ENCODE measurements around the gene SAMD8. TPM values are rescaled to one million over a fixed set of nuclear protein-coding genes. Genes with fewer than 3 reads are reported as not detected.

SAMD8 gene
- total RNA-seq, 1 experiment from 2014 or later = 17.1 TPM

DNA sequence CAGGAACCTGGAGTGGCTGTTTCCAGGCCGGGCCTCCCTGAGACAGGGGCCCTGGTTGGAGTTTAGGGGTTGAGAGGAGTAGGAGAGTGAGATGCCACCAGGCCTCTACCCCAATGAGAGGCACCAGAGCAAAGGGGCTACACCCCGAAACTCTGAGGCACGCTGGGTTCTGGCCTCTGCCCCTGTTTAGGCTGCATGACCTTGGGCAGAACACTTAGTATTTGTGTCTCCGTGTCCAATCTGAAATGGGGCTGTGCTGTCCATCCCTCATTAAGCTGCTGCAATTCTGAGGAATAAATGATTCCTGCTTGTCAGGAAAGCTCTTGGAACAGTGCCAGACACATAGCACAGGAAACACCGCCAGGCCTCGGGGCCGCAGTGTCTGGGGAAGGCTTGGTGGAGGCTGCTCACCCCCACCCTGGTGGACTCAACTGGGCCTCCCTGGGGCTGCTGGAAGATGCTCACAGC is 40.5 kb upstream of the SAMD8 start:
- BruUV-seq (replicated peaks) = no TSS peak
- peaks cover 9% of the 10 kb centered on the region for H3K4me1 ChIP-seq (ENCODE audit: insufficient read depth, low read length, poor library complexity, severe bottlenecking)
- no peak overlapping the region for H3K4me3 ChIP-seq (ENCODE audit: low read depth, low read length, poor library complexity, severe bottlenecking)
- peak; percentile 66 for DNase-seq (ENCODE audit: low spot score)
- intact Hi-C loops (cut with micrococcal nuclease; ENCODE audit: unreplicated experiment) = no loop called here
- H3K9me3 ChIP-seq (ENCODE audit: low read depth, low read length, poor library complexity, severe bottlenecking) = no peaks in the 10 kb centered on the region
- TF ChIP-seq, protein P1, sequence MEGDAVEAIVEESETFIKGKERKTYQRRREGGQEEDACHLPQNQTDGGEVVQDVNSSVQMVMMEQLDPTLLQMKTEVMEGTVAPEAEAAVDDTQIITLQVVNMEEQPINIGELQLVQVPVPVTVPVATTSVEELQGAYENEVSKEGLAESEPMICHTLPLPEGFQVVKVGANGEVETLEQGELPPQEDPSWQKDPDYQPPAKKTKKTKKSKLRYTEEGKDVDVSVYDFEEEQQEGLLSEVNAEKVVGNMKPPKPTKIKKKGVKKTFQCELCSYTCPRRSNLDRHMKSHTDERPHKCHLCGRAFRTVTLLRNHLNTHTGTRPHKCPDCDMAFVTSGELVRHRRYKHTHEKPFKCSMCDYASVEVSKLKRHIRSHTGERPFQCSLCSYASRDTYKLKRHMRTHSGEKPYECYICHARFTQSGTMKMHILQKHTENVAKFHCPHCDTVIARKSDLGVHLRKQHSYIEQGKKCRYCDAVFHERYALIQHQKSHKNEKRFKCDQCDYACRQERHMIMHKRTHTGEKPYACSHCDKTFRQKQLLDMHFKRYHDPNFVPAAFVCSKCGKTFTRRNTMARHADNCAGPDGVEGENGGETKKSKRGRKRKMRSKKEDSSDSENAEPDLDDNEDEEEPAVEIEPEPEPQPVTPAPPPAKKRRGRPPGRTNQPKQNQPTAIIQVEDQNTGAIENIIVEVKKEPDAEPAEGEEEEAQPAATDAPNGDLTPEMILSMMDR (conservative IDR thresholded peaks at IDR 0.05; ENCODE audit: low read depth, low read length) = no peak
- no peak for TF ChIP-seq EZH2 (IDR thresholded peaks at IDR 0.05; ENCODE audit: borderline replicate concordance, low read depth, low read length, poor library complexity, severe bottlenecking)
- no peaks in the 10 kb centered on the region for H3K27me3 ChIP-seq (replicated peaks; ENCODE audit: insufficient read depth, low read depth, low read length, poor library complexity)
- no peaks in the 10 kb centered on the region for H3K36me3 ChIP-seq (ENCODE audit: insufficient read depth, low read length, poor library complexity, severe bottlenecking)
- H3K27ac ChIP-seq (ENCODE audit: low read depth, low read length, poor library complexity, severe bottlenecking) = no peak overlapping the region
- ChIA-PET CTCF (no interaction called here), POLR2A (ENCODE audit: low non-redundant PET) (no interaction called here)

DNA sequence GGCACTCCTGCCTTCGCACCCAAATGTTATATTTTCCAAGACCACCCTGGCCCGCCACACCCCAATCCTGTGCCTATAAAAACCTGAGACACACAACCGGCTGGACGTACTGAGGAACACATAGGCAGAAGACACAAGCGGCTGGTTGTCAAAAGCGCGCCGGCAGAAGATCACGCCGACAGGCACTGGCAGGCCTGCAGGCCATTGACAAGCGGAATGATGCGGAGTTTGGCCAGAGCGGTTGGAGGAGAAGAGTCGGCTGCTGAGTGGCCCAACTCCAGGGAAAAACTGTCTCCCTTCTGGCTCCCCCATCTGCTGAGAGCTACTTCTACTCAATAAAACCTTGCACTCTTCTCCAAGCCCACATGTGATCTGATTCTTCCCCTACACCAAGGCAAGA is 39.7 kb upstream of the SAMD8 start:
- ChIA-PET POLR2A (ENCODE audit: low non-redundant PET) (no interaction called here), CTCF (no interaction called here)
- peaks cover 9% of the 10 kb centered on the region for H3K4me1 ChIP-seq (ENCODE audit: insufficient read depth, low read length, poor library complexity, severe bottlenecking)
- H3K9me3 ChIP-seq (ENCODE audit: low read depth, low read length, poor library complexity, severe bottlenecking) = no peaks in the 10 kb centered on the region
- H3K36me3 ChIP-seq (ENCODE audit: insufficient read depth, low read length, poor library complexity, severe bottlenecking) = no peaks in the 10 kb centered on the region
- intact Hi-C loops (cut with micrococcal nuclease; ENCODE audit: unreplicated experiment) = no loop called here
- H3K4me3 ChIP-seq (ENCODE audit: low read depth, low read length, poor library complexity, severe bottlenecking) = no peak overlapping the region
- TF ChIP-seq, protein P1 (conservative IDR thresholded peaks at IDR 0.05; ENCODE audit: low read depth, low read length) = no peak
- TF ChIP-seq EZH2 (IDR thresholded peaks at IDR 0.05; ENCODE audit: borderline replicate concordance, low read depth, low read length, poor library complexity, severe bottlenecking) = no peak
- no peak overlapping the region for H3K27ac ChIP-seq (ENCODE audit: low read depth, low read length, poor library complexity, severe bottlenecking)
- no peak for DNase-seq (ENCODE audit: low spot score)
- no peaks in the 10 kb centered on the region for H3K27me3 ChIP-seq (replicated peaks; ENCODE audit: insufficient read depth, low read depth, low read length, poor library complexity)
- BruUV-seq (replicated peaks) = no TSS peak

DNA sequence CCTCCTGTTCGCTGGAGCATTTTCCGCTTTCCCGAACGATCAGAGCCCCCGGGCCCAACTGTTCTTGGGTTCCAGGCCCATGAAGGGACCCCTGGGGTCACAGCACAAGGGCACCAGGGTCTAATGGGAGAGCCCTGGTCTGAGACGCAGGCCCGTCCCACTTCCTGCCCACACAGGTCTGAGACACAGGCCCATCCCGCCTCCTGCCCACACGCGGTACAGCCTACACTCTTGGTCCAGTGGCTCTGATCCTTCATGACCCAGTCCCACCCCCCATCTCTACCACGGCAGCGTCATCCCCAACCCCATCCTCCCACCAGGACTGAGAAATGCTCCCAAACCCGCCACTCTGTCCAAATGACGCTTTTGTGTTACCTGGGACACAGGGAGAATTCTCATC is 38.7 kb upstream of the SAMD8 start:
- Histone ChIP-seq H3K36me3 (ENCODE audit: insufficient read depth, low read length, poor library complexity, severe bottlenecking) (no peaks in the 10 kb centered on the region), H3K4me1 (ENCODE audit: insufficient read depth, low read length, poor library complexity, severe bottlenecking) (peaks cover 9% of the 10 kb centered on the region), H3K4me3 (ENCODE audit: low read depth, low read length, poor library complexity, severe bottlenecking) (no peak overlapping the region), H3K9me3 (ENCODE audit: low read depth, low read length, poor library complexity, severe bottlenecking) (no peaks in the 10 kb centered on the region), H3K27me3 (replicated peaks; ENCODE audit: insufficient read depth, low read depth, low read length, poor library complexity) (no peaks in the 10 kb centered on the region), H3K27ac (ENCODE audit: low read depth, low read length, poor library complexity, severe bottlenecking) (no peak overlapping the region)
- ChIA-PET POLR2A (ENCODE audit: low non-redundant PET) (no interaction called here), CTCF (no interaction called here)
- DNase-seq (ENCODE audit: low spot score) = no peak
- no peak for TF ChIP-seq EZH2 (IDR thresholded peaks at IDR 0.05; ENCODE audit: borderline replicate concordance, low read depth, low read length, poor library complexity, severe bottlenecking)
- TF ChIP-seq, protein P1 (conservative IDR thresholded peaks at IDR 0.05; ENCODE audit: low read depth, low read length) = no peak
- no TSS peak for BruUV-seq (replicated peaks)
- intact Hi-C loops (cut with micrococcal nuclease; ENCODE audit: unreplicated experiment) = no loop called here
